A549 (cell line): ENCODE data around the gene DDX59. TPM values are rescaled to one million over a fixed set of nuclear protein-coding genes. Genes with fewer than 3 reads are reported as not detected.

Experiments
- ATAC-seq, 2 experiments: fragments of 200-7000 bp in 1 of 2; fragments of >200 bp in 1 of 2; cut with Nextera tagmentation in 1 of 2; cut with Tn5 transposase in 1 of 2; 3 replicates each; pipeline versions ENCODE4 v1.8.0 to v1.9.1; 2018 to 2020; ENCODE audit warnings: mild to moderate bottlenecking in 1 of 2, moderate library complexity in 1 of 2
- CTCF ChIA-PET: fragments of 300-600 bp; sonication (Branson Sonifier 250); formaldehyde crosslinking; extraction: SDS; loops from one replicate; lab custom pipeline; 2021; ENCODE audit warnings: antibody characterized with exemption, inconsistent platforms; lab: Yijun Ruan, JAX
- POLR2A ChIA-PET: fragments of 350-600 bp; formaldehyde crosslinking; extraction: SDS; loops from one replicate; lab custom pipeline; 2021; ENCODE audit warnings: antibody characterized with exemption, inconsistent platforms; lab: Yijun Ruan, JAX
- DNase-seq, 2 experiments: peaks; one replicate each; pipeline versions ENCODE4 v3.0.0 to v3.0.0-alpha.2; 2011 to 2016; ENCODE audit warnings: low read depth in 1 of 2, low spot score in 1 of 2
- FAIRE-seq: peaks from 2 replicates; lab custom pipeline; 2011; peaks lifted over from hg19 to GRCh38; lab: Jason Lieb, UNC
- H3K27ac ChIP-seq, 2 experiments: fragments of >200 bp; sonication (Bioruptor Twin); formaldehyde crosslinking; 3 replicates each; pipeline ENCODE4 v1.5.1; 2016 to 2017
- H3K4me1 ChIP-seq: fragments of >200 bp; sonication (Bioruptor Twin); formaldehyde crosslinking; 3 replicates; pipeline ENCODE4 v1.6.1; 2016
- H3K4me2 ChIP-seq: fragments of >200 bp; sonication (Bioruptor Twin); formaldehyde crosslinking; 3 replicates; pipeline ENCODE4 v1.6.1; 2016
- H3K4me3 ChIP-seq: fragments of >200 bp; sonication (Bioruptor Twin); formaldehyde crosslinking; 3 replicates; pipeline ENCODE4 v1.5.1; 2016
- H3K9me3 ChIP-seq: fragments of >200 bp; sonication (Bioruptor Twin); formaldehyde crosslinking; 3 replicates; pipeline ENCODE4 v1.6.1; 2016
- BHLHE40 ChIP-seq: IDR thresholded peaks from 2 replicates; pipeline ENCODE4 v1.6.1; 2012; ENCODE audit warnings: low read depth, low read length, inconsistent platforms
- CBX8 ChIP-seq: fragments of 200-600 bp; sonication (generic); IDR thresholded peaks from 2 replicates; pipeline ENCODE4 v1.6.1; 2016
- CEBPB ChIP-seq, 2 experiments: fragments of >200 bp in 1 of 2; sonication (Bioruptor Twin) in 1 of 2; formaldehyde crosslinking in 1 of 2; IDR thresholded peaks; 2 replicates each; pipeline ENCODE4 v1.6.1; 2012 to 2016
- CHD2 ChIP-seq: fragments of 150-350 bp; IDR thresholded peaks from 2 replicates; pipeline ENCODE4 v1.6.1; 2014; ENCODE audit warnings: low read length; ENCODE audit not compliant: partially characterized antibody
- CHD4 ChIP-seq: fragments of 200-600 bp; sonication (generic); IDR thresholded peaks from 2 replicates; pipeline ENCODE4 v1.6.1; 2016; ENCODE audit warnings: antibody characterized with exemption, mild to moderate bottlenecking, borderline replicate concordance
- EHF ChIP-seq: fragments of 250-450 bp; sonication (Bioruptor Pico); IDR thresholded peaks from 2 replicates; pipeline ENCODE4 v1.5.0; 2020; ENCODE audit warnings: mild to moderate bottlenecking
- EP300 ChIP-seq, 2 experiments: fragments of >200 bp; sonication (Bioruptor Twin); formaldehyde crosslinking; IDR thresholded peaks; 2 replicates in 1 of 2; 3 replicates in 1 of 2; pipeline ENCODE4 v1.6.1; 2016 to 2017
- ESRRA ChIP-seq: fragments of 150-350 bp; IDR thresholded peaks from 2 replicates; pipeline ENCODE4 v1.6.1; 2014; ENCODE audit warnings: mild to moderate bottlenecking, low read length, borderline replicate concordance
- FOSB ChIP-seq: fragments of 250-450 bp; sonication (Bioruptor Pico); IDR thresholded peaks from 2 replicates; pipeline ENCODE4 v1.5.0; 2020; ENCODE audit warnings: mild to moderate bottlenecking, moderate library complexity
- FOSL2 ChIP-seq, 2 experiments: fragments of 450-650 bp in 1 of 2; fragments of >200 bp in 1 of 2; sonication (Bioruptor Twin) in 1 of 2; formaldehyde crosslinking; IDR thresholded peaks; 2 replicates each; pipeline versions ENCODE4 v1.5.0 to v1.6.1; 2016 to 2020; ENCODE audit warnings: mild to moderate bottlenecking in 1 of 2, moderate library complexity in 1 of 2
- FOXS1 ChIP-seq: fragments of 250-450 bp; sonication (Bioruptor Pico); IDR thresholded peaks from 2 replicates; pipeline ENCODE4 v1.5.0; 2020; ENCODE audit warnings: mild to moderate bottlenecking, moderate library complexity
- GATA3 ChIP-seq: IDR thresholded peaks from 2 replicates; pipeline ENCODE4 v1.6.1; 2012; ENCODE audit warnings: borderline replicate concordance
- HDAC2 ChIP-seq: fragments of 200-600 bp; sonication (generic); IDR thresholded peaks from 2 replicates; pipeline ENCODE4 v1.6.1; 2016
- HOXA7 ChIP-seq: fragments of 250-450 bp; sonication (Bioruptor Pico); IDR thresholded peaks from 2 replicates; pipeline ENCODE4 v1.5.0; 2020; ENCODE audit warnings: mild to moderate bottlenecking, moderate library complexity
- HOXB13 ChIP-seq: fragments of 250-450 bp; sonication (Bioruptor Pico); IDR thresholded peaks from 2 replicates; pipeline ENCODE4 v1.5.0; 2020; ENCODE audit warnings: low read depth, mild to moderate bottlenecking, moderate library complexity
- JUN ChIP-seq, 2 experiments: fragments of >200 bp; sonication (Bioruptor Twin); formaldehyde crosslinking; IDR thresholded peaks; 2 replicates in 1 of 2; 3 replicates in 1 of 2; pipeline ENCODE4 v1.6.1; 2016 to 2017
- KDM1A ChIP-seq: fragments of 200-600 bp; sonication (generic); IDR thresholded peaks from 2 replicates; pipeline ENCODE4 v1.6.1; 2016; ENCODE audit warnings: low read depth, mild to moderate bottlenecking
- KDM5A ChIP-seq: fragments of 200-600 bp; sonication (generic); IDR thresholded peaks from 2 replicates; pipeline ENCODE4 v1.6.1; 2016; ENCODE audit warnings: antibody characterized with exemption, mild to moderate bottlenecking
- MAZ ChIP-seq: fragments of 150-350 bp; IDR thresholded peaks from 2 replicates; pipeline ENCODE4 v1.6.1; 2014; ENCODE audit warnings: antibody characterized with exemption, low read depth, low read length, borderline replicate concordance
- MYC ChIP-seq: IDR thresholded peaks from 2 replicates; pipeline ENCODE4 v1.6.1; 2012; ENCODE audit warnings: mild to moderate bottlenecking, inconsistent platforms, low read length, improper control_type of control experiment, borderline replicate concordance
- NFE2L2 ChIP-seq: fragments of 150-350 bp; conservative IDR thresholded peaks from 2 replicates; pipeline ENCODE4 v1.6.1; 2014; ENCODE audit warnings: low read length
- NR3C1 ChIP-seq: fragments of >200 bp; sonication (Bioruptor Twin); formaldehyde crosslinking; IDR thresholded peaks from 3 replicates; pipeline ENCODE4 v1.6.1; 2017
- POLR2AphosphoS2 ChIP-seq: conservative IDR thresholded peaks from 2 replicates; pipeline ENCODE4 v1.6.1; 2012; ENCODE audit warnings: low read length, improper control_type of control experiment, inconsistent platforms
- RAD21 ChIP-seq, 2 experiments: fragments of >200 bp in 1 of 2; sonication (Bioruptor Twin) in 1 of 2; formaldehyde crosslinking in 1 of 2; IDR thresholded peaks in 1 of 2; conservative IDR thresholded peaks in 1 of 2; 2 replicates in 1 of 2; 3 replicates in 1 of 2; pipeline ENCODE4 v1.6.1; 2012 to 2018; ENCODE audit warnings: inconsistent platforms in 1 of 2
- RARB ChIP-seq: fragments of 250-450 bp; sonication (Bioruptor Pico); IDR thresholded peaks from 2 replicates; pipeline ENCODE4 v1.8.0; 2021; ENCODE audit warnings: mild to moderate bottlenecking, moderate library complexity
- TFCP2L1 ChIP-seq: fragments of 250-450 bp; sonication (Bioruptor Pico); IDR thresholded peaks from 2 replicates; pipeline ENCODE4 v1.5.0; 2021; ENCODE audit warnings: mild to moderate bottlenecking
- ZFP36 ChIP-seq: fragments of 450-650 bp; IDR thresholded peaks from 2 replicates; pipeline ENCODE4 v1.6.1; 2014; ENCODE audit warnings: borderline replicate concordance; ENCODE audit not compliant: partially characterized antibody
- ZNF302 ChIP-seq: fragments of 250-450 bp; sonication (Bioruptor Pico); IDR thresholded peaks from 2 replicates; pipeline ENCODE4 v1.9.0; 2021; ENCODE audit warnings: inconsistent platforms, mild to moderate bottlenecking, moderate library complexity
- ZSCAN20 ChIP-seq: fragments of 250-450 bp; sonication (Bioruptor Pico); IDR thresholded peaks from 2 replicates; pipeline ENCODE4 v1.8.0; 2022; ENCODE audit warnings: mild to moderate bottlenecking, moderate library complexity
- WGBS: methylation state at CpG from one replicate; pipeline ENCODE4 v1.1.6; 2017; ENCODE audit errors: missing lambda C conversion rate; 5-methylcytosine and 5-hydroxymethylcytosine counted together
- polyA minus RNA-seq: library from RNA; depleted of rRNA, polyadenylated mRNA; stranded (reverse); fragments of >200 nt; gene quantifications from 2 replicates; pipeline ENCODE4 v1.2.3, GENCODE V29; 2011; rRNA and poly(A)+ RNA removed
- polyA plus RNA-seq, 4 experiments: library from polyadenylated mRNA; depleted of rRNA in 3 of 4; stranded (reverse); fragments of >200 nt; fragmentation: RNase III in 1 of 4; extraction: RNeasy Plus Mini Kit Qiagen cat#74134 plus additional on column Dnase treatment in 1 of 4; gene quantifications; 2 replicates in 3 of 4; 3 replicates in 1 of 4; pipeline ENCODE4 v1.2.3, GENCODE V29; 2011 to 2017
- TF ChIP-seq, protein P1 (sequence below): IDR thresholded peaks from 2 replicates; pipeline ENCODE4 v1.6.1; 2012
- TF ChIP-seq, protein P2 (sequence below): fragments of >200 bp; sonication (Bioruptor Twin); formaldehyde crosslinking; IDR thresholded peaks from 3 replicates; pipeline ENCODE4 v1.5.1; 2016
- TF ChIP-seq, protein P3 (sequence below): fragments of 150-350 bp; IDR thresholded peaks from 2 replicates; pipeline ENCODE4 v1.6.1; 2014; ENCODE audit warnings: low read depth, mild to moderate bottlenecking, low read length
- TF ChIP-seq, protein P4 (sequence below): fragments of 250-450 bp; sonication (Bioruptor Pico); IDR thresholded peaks from 2 replicates; pipeline ENCODE4 v1.5.0; 2020; ENCODE audit warnings: low read depth, mild to moderate bottlenecking, moderate library complexity
- TF ChIP-seq, protein P5 (sequence below): IDR thresholded peaks from 2 replicates; pipeline ENCODE4 v1.6.1; 2012
- TF ChIP-seq, protein P6 (sequence below): fragments of >200 bp; sonication (Bioruptor Twin); formaldehyde crosslinking; IDR thresholded peaks from 2 replicates; pipeline ENCODE4 v1.6.1; 2016

The DDX59 gene
- polyA plus RNA-seq (2011; rRNA removed) (28.7 and 42.9 TPM in 2 replicates), polyA plus RNA-seq (2017; fragmentation: RNase III; extraction: RNeasy Plus Mini Kit Qiagen cat#74134 plus additional on column Dnase treatment) (16.0 to 16.6 TPM (median 16.3 TPM) in 3 replicates), polyA minus RNA-seq (20.9 and 23.3 TPM in 2 replicates)
- 9.3 and 9.9 TPM in 2 replicates for polyA plus RNA-seq (2012; cell fraction: cytosol; rRNA removed)
- polyA plus RNA-seq (2012; cell fraction: nucleus; rRNA removed), result 4.6 and 9.1 TPM in 2 replicates

DNA sequence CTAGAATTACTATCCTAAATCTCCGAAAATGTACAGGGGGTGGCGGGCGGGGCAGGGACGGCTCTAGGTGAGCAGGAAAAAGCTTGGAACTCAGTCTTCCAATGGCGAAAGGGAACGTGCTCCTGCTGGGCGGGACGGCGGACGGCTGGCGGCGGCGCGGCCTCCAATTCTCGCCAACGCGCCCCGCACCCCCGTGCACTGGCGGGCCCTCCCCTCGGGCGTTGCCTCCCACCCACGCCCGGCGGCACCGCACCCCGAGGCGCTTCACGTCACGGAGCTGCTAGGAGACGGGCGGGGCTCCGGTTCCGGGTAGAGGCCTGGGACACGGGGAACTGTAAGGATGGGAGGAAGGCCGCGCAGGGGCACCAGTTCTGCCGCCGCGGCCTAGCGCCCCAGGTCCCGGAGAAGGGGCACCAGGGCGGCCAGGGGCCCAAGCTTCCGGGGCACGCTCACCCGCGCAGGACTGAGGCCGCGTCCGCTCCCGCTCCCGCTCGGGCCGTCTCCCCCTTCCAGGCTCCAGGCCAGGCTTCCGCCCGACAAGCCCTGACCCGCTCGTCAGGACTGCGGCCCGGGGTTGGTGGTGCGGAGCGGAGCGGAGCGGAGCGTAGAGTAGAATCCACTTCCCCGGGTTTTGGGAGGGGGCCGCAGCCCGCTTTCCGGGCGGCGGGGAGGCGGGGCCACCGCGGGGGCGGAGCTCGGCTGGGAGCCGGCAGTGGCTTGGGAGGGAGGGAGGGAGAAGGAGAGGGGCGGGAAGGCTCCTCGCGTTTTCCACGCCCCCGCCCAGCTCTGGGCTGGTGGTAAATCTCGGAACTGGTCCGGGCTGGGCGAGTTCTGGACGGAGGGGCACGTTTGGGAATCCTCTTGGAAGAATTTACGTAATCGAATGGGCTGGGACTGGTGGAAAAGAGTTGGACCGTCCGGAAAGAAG, at the start of gene DDX59:
Gene DDX59, minus strand, starts transcription at position 594 of the 928 bp plus-strand sequence. CDS start 3,167 bp downstream, outside the sequence.
- peaks cover 14% of the 10 kb centered on the region for H3K4me1 ChIP-seq
- no peak for FAIRE-seq
- peak; percentile 95 to 98 for DNase-seq
- ChIA-PET CTCF (interaction anchor here (1.0 to 2.1 kb wide), 14 partner anchors 10 to 369 kb away, joined by 3 to 11 read pairs (median 4); no protein-coding TSS in a partner anchor), POLR2A (interaction anchor here (0.5 to 3.0 kb wide), 39 partner anchors 10 to 1295 kb away, joined by 3 to 71 read pairs (median 4); partner anchors contain the start of genes CAMSAP2 and KIF14)
- peak; percentile 89 to 90 for ATAC-seq
- peak within 1 kb of the TSS; percentile 98 to 99 for H3K27ac ChIP-seq
- under 1% methylated on average over 34 of the region's 91 CpGs for WGBS
- H3K4me2 ChIP-seq, result peak within 1 kb of the TSS; percentile 83
- H3K4me3 ChIP-seq, result peak within 1 kb of the TSS; percentile 60
- H3K9me3 ChIP-seq, result no peaks in the 10 kb centered on the region
- TF ChIP-seq KDM1A, result no peak
- TF ChIP-seq MAZ, result peak; percentile 78; the same call in 1 of the 2 replicates
- TF ChIP-seq MYC, result peak; percentile 76
- TF ChIP-seq ZSCAN20 (CRISPR knock-in tag), result no peak
- no peak; the same call in 1 of the 2 replicates for TF ChIP-seq GATA3
- TF ChIP-seq EHF (CRISPR knock-in tag), result no peak
- TF ChIP-seq, protein P1, sequence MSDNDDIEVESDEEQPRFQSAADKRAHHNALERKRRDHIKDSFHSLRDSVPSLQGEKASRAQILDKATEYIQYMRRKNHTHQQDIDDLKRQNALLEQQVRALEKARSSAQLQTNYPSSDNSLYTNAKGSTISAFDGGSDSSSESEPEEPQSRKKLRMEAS, result peak; percentile 83
- TF ChIP-seq ZNF302 (CRISPR knock-in tag), result no peak
- no peak for TF ChIP-seq CHD2
- TF ChIP-seq POLR2AphosphoS2, result no peak
- TF ChIP-seq CHD4, result no peak
- no peak for TF ChIP-seq FOSB
- TF ChIP-seq HOXA7 (CRISPR knock-in tag), result no peak
- no peak for TF ChIP-seq KDM5A
- TF ChIP-seq HDAC2, result no peak
- TF ChIP-seq EP300 (IDR thresholded peaks at IDR 0.05), result peak in 1 of 2 experiments; percentile 43; a peak in 1 of 5 replicates
- no peak for TF ChIP-seq NFE2L2
- TF ChIP-seq, protein P2, sequence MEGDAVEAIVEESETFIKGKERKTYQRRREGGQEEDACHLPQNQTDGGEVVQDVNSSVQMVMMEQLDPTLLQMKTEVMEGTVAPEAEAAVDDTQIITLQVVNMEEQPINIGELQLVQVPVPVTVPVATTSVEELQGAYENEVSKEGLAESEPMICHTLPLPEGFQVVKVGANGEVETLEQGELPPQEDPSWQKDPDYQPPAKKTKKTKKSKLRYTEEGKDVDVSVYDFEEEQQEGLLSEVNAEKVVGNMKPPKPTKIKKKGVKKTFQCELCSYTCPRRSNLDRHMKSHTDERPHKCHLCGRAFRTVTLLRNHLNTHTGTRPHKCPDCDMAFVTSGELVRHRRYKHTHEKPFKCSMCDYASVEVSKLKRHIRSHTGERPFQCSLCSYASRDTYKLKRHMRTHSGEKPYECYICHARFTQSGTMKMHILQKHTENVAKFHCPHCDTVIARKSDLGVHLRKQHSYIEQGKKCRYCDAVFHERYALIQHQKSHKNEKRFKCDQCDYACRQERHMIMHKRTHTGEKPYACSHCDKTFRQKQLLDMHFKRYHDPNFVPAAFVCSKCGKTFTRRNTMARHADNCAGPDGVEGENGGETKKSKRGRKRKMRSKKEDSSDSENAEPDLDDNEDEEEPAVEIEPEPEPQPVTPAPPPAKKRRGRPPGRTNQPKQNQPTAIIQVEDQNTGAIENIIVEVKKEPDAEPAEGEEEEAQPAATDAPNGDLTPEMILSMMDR, result no peak
- no peak for TF ChIP-seq ESRRA
- TF ChIP-seq, protein P3, sequence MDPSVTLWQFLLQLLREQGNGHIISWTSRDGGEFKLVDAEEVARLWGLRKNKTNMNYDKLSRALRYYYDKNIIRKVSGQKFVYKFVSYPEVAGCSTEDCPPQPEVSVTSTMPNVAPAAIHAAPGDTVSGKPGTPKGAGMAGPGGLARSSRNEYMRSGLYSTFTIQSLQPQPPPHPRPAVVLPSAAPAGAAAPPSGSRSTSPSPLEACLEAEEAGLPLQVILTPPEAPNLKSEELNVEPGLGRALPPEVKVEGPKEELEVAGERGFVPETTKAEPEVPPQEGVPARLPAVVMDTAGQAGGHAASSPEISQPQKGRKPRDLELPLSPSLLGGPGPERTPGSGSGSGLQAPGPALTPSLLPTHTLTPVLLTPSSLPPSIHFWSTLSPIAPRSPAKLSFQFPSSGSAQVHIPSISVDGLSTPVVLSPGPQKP, result no peak
- TF ChIP-seq FOSL2 (IDR thresholded peaks at IDR 0.05), result no peak
- peak; percentile 24; the same call in 1 of the 2 replicates for TF ChIP-seq FOSL2 (CRISPR knock-in tag; IDR thresholded peaks at IDR 0.05)
- TF ChIP-seq NR3C1, result no peak
- TF ChIP-seq CEBPB (IDR thresholded peaks at IDR 0.05), result peak; percentile 40 to 85; a peak in 3 of 4 replicates
- TF ChIP-seq ZFP36, result no peak
- TF ChIP-seq FOXS1, result no peak
- TF ChIP-seq, protein P4, sequence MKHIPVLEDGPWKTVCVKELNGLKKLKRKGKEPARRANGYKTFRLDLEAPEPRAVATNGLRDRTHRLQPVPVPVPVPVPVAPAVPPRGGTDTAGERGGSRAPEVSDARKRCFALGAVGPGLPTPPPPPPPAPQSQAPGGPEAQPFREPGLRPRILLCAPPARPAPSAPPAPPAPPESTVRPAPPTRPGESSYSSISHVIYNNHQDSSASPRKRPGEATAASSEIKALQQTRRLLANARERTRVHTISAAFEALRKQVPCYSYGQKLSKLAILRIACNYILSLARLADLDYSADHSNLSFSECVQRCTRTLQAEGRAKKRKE (CRISPR knock-in tag), result no peak
- no peak for TF ChIP-seq HOXB13 (CRISPR knock-in tag)
- TF ChIP-seq, protein P5, sequence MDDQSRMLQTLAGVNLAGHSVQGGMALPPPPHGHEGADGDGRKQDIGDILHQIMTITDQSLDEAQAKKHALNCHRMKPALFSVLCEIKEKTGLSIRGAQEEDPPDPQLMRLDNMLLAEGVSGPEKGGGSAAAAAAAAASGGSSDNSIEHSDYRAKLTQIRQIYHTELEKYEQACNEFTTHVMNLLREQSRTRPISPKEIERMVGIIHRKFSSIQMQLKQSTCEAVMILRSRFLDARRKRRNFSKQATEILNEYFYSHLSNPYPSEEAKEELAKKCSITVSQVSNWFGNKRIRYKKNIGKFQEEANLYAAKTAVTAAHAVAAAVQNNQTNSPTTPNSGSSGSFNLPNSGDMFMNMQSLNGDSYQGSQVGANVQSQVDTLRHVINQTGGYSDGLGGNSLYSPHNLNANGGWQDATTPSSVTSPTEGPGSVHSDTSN, result peak; percentile 59; the same call in 1 of the 2 replicates
- TF ChIP-seq CBX8, result no peak
- TF ChIP-seq TFCP2L1 (CRISPR knock-in tag), result peak; percentile 92
- TF ChIP-seq RAD21 (conservative IDR thresholded peaks at IDR 0.05 in 1 of 2, IDR thresholded peaks at IDR 0.05 in 1 of 2), result peak in 1 of 2 experiments; percentile 11; a peak in 1 of 5 replicates
- TF ChIP-seq, protein P6, sequence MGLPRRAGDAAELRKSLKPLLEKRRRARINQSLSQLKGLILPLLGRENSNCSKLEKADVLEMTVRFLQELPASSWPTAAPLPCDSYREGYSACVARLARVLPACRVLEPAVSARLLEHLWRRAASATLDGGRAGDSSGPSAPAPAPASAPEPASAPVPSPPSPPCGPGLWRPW, result no peak
- TF ChIP-seq BHLHE40, result peak; percentile 50
- peak; percentile 81 to 95 for TF ChIP-seq JUN (IDR thresholded peaks at IDR 0.05)
- no peak for TF ChIP-seq RARB (CRISPR knock-in tag)
